A549 (cell line): Measurements from ENCODE around the gene STXBP4.

Source experiments
- CBX2 ChIP-seq: fragments of 200-600 bp; sonication (generic); IDR thresholded peaks from 2 replicates; pipeline ENCODE4 v1.6.1; 2016; ENCODE audit warnings: low read depth, mild to moderate bottlenecking, borderline replicate concordance
- CEBPB ChIP-seq, 2 experiments: fragments of >200 bp in 1 of 2; sonication (Bioruptor Twin) in 1 of 2; formaldehyde crosslinking in 1 of 2; IDR thresholded peaks; 2 replicates each; pipeline ENCODE4 v1.6.1; 2012 to 2016
- EP300 ChIP-seq, 2 experiments: fragments of >200 bp; sonication (Bioruptor Twin); formaldehyde crosslinking; IDR thresholded peaks; 2 replicates in 1 of 2; 3 replicates in 1 of 2; pipeline ENCODE4 v1.6.1; 2016 to 2017
- HOXB13 ChIP-seq: fragments of 250-450 bp; sonication (Bioruptor Pico); IDR thresholded peaks from 2 replicates; pipeline ENCODE4 v1.5.0; 2020; ENCODE audit warnings: low read depth, mild to moderate bottlenecking, moderate library complexity
- JUNB ChIP-seq: fragments of >200 bp; sonication (Bioruptor Twin); formaldehyde crosslinking; IDR thresholded peaks from 2 replicates; pipeline ENCODE4 v1.6.1; 2016
- POLR2A ChIP-seq: IDR thresholded peaks from 2 replicates; pipeline ENCODE4 v1.6.1; 2012; ENCODE audit warnings: mild to moderate bottlenecking, low read length
- RAD21 ChIP-seq, 2 experiments: fragments of >200 bp in 1 of 2; sonication (Bioruptor Twin) in 1 of 2; formaldehyde crosslinking in 1 of 2; IDR thresholded peaks in 1 of 2; conservative IDR thresholded peaks in 1 of 2; 2 replicates in 1 of 2; 3 replicates in 1 of 2; pipeline ENCODE4 v1.6.1; 2012 to 2018; ENCODE audit warnings: inconsistent platforms in 1 of 2
- RARB ChIP-seq: fragments of 250-450 bp; sonication (Bioruptor Pico); IDR thresholded peaks from 2 replicates; pipeline ENCODE4 v1.8.0; 2021; ENCODE audit warnings: mild to moderate bottlenecking, moderate library complexity
- RCOR1 ChIP-seq: fragments of 150-350 bp; IDR thresholded peaks from 2 replicates; pipeline ENCODE4 v1.6.1; 2014; ENCODE audit warnings: antibody characterized with exemption, low read length, low read depth
- ZFP36 ChIP-seq: fragments of 450-650 bp; IDR thresholded peaks from 2 replicates; pipeline ENCODE4 v1.6.1; 2014; ENCODE audit warnings: borderline replicate concordance; ENCODE audit not compliant: partially characterized antibody
- TF ChIP-seq, protein P1 (sequence below): fragments of >200 bp; sonication (Bioruptor Twin); formaldehyde crosslinking; IDR thresholded peaks from 3 replicates; pipeline ENCODE4 v1.5.1; 2016
- TF ChIP-seq, protein P2 (sequence below): fragments of >200 bp; sonication (Bioruptor Twin); formaldehyde crosslinking; IDR thresholded peaks from 3 replicates; pipeline ENCODE4 v1.6.1; 2016
- TF ChIP-seq, protein P3 (sequence below): fragments of >200 bp; sonication (Bioruptor Twin); formaldehyde crosslinking; IDR thresholded peaks from 2 replicates; pipeline ENCODE4 v1.6.1; 2016
- TF ChIP-seq, protein P4 (sequence below): fragments of 200-600 bp; sonication (generic); IDR thresholded peaks from 2 replicates; pipeline ENCODE4 v1.6.1; 2016; ENCODE audit warnings: antibody characterized with exemption, mild to moderate bottlenecking, moderate library complexity

DNA sequence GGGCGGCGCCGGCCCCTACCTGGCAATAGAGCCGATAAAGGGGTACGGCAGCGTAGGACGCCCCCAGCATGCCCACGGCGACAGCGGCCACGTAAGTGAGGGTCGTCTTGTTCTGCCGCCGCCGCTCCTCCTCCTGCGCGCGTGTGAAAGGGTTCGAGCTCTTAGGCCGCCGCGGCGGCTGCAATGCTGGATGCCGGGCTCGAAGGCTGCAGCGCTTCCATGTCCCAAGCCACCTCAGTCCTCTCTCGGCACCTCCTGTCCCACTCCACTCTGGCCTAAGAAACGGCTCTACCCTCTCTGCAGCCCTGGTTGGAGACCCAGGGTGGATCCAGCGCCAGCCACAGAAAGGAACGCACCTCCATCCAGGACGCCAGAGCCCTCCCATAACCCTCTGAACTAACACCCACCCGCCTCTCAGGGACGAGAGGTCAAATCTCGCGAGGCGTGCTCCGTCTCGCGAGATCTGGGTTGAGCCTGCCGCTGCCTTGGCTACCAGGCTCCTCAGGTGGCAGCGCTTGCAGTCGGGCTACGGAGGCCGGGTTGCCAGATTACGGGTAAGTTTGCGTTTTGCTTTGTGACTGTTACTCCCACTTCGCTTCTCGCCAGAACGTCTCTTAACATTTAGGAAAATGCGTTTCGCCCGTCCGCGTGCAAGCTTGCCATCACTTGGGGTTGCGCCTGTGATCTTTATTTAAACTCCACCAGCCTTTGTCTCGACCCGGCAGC, at the start of gene STXBP4, which contains the start of gene COX11:
- TF ChIP-seq CBX2 (no peak), HOXB13 (CRISPR knock-in tag) (no peak), RCOR1 (no peak), EP300 (IDR thresholded peaks at IDR 0.05) (no peak), ZFP36 (no peak), RAD21 (conservative IDR thresholded peaks at IDR 0.05 in 1 of 2, IDR thresholded peaks at IDR 0.05 in 1 of 2) (no peak; a peak in 1 of 5 replicates), CEBPB (IDR thresholded peaks at IDR 0.05) (no peak), RARB (CRISPR knock-in tag) (no peak), POLR2A (peak; percentile 93), JUNB (no peak)
- TF ChIP-seq, protein P1, sequence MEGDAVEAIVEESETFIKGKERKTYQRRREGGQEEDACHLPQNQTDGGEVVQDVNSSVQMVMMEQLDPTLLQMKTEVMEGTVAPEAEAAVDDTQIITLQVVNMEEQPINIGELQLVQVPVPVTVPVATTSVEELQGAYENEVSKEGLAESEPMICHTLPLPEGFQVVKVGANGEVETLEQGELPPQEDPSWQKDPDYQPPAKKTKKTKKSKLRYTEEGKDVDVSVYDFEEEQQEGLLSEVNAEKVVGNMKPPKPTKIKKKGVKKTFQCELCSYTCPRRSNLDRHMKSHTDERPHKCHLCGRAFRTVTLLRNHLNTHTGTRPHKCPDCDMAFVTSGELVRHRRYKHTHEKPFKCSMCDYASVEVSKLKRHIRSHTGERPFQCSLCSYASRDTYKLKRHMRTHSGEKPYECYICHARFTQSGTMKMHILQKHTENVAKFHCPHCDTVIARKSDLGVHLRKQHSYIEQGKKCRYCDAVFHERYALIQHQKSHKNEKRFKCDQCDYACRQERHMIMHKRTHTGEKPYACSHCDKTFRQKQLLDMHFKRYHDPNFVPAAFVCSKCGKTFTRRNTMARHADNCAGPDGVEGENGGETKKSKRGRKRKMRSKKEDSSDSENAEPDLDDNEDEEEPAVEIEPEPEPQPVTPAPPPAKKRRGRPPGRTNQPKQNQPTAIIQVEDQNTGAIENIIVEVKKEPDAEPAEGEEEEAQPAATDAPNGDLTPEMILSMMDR: no peak; the same call in 1 of the 3 replicates
- TF ChIP-seq, protein P2, sequence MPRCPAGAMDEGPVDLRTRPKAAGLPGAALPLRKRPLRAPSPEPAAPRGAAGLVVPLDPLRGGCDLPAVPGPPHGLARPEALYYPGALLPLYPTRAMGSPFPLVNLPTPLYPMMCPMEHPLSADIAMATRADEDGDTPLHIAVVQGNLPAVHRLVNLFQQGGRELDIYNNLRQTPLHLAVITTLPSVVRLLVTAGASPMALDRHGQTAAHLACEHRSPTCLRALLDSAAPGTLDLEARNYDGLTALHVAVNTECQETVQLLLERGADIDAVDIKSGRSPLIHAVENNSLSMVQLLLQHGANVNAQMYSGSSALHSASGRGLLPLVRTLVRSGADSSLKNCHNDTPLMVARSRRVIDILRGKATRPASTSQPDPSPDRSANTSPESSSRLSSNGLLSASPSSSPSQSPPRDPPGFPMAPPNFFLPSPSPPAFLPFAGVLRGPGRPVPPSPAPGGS: peak; percentile 85
- TF ChIP-seq, protein P3, sequence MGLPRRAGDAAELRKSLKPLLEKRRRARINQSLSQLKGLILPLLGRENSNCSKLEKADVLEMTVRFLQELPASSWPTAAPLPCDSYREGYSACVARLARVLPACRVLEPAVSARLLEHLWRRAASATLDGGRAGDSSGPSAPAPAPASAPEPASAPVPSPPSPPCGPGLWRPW: no peak
- TF ChIP-seq, protein P4, sequence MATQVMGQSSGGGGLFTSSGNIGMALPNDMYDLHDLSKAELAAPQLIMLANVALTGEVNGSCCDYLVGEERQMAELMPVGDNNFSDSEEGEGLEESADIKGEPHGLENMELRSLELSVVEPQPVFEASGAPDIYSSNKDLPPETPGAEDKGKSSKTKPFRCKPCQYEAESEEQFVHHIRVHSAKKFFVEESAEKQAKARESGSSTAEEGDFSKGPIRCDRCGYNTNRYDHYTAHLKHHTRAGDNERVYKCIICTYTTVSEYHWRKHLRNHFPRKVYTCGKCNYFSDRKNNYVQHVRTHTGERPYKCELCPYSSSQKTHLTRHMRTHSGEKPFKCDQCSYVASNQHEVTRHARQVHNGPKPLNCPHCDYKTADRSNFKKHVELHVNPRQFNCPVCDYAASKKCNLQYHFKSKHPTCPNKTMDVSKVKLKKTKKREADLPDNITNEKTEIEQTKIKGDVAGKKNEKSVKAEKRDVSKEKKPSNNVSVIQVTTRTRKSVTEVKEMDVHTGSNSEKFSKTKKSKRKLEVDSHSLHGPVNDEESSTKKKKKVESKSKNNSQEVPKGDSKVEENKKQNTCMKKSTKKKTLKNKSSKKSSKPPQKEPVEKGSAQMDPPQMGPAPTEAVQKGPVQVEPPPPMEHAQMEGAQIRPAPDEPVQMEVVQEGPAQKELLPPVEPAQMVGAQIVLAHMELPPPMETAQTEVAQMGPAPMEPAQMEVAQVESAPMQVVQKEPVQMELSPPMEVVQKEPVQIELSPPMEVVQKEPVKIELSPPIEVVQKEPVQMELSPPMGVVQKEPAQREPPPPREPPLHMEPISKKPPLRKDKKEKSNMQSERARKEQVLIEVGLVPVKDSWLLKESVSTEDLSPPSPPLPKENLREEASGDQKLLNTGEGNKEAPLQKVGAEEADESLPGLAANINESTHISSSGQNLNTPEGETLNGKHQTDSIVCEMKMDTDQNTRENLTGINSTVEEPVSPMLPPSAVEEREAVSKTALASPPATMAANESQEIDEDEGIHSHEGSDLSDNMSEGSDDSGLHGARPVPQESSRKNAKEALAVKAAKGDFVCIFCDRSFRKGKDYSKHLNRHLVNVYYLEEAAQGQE: peak; percentile 100
